ENCODE data around the gene GRK6. TPM values are rescaled to one million over a fixed set of nuclear protein-coding genes. Genes with fewer than 3 reads are reported as not detected.

GRK6 gene
- total and polyA plus RNA-seq, 9 of the 15 experiments (the other 6 are each of a cell fraction or from before 2014, with no cell fraction given): 0.63 to 122 (median 44.5) TPM

DNA sequence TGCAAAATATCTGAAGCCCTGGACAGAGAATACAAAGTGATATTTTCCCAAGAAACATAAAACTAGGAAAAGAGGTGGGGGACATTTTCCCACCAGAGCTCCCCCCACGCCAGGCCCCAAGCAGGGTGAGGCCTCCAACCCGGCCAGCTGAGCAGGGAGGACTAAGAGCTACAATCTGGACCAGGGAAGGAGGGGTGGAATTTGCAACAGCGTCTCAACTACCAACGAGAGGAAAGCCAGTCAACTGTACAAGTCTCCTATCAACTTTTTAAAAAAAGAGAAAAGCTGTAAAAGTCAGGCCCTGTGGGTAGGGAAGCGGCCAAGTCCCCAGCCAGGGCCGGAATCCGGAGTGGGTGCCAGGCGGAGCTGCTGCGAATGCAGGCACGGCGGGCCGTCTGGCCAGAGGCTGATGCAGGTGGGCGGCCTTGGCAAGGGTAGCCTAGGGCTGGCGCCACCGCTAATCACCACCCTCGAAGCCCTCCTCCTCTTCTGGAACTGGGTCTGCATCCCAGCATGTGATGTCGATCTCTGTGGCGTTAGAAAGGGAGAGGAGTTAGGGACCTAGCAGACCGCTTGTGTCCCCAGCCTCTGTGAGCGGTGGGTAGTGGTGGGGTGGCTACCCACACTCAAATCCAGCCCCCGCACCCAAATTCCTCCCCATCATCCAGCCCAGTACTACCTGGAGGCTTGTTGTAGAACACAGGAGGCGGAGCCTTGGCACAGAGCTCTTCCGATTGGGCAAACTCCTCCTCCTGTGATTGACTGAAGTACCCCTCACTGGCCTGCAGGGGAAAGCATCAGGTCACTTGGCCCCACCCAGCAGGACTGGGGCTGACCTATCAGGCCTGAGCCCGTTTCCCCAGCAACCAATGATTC, 30.7 kb downstream of the GRK6 start:
- H3K27ac ChIP-seq (ENCODE audit: extremely low read depth, low read depth, low read length): no peak overlapping the region
- H3K27me3 ChIP-seq (ENCODE audit: control insufficient read depth in 2 of 2, insufficient read depth in 2 of 2, low read length in 2 of 2): no peaks in the 10 kb centered on the region
- intact Hi-C loops (cut with micrococcal nuclease): loop anchor here (1.0 to 2.0 kb wide), 2 partner anchors 40 to 144 kb away; partner anchors contain the start of gene PDLIM7
- TF ChIP-seq TCF7 (IDR thresholded peaks at IDR 0.05; ENCODE audit: borderline replicate concordance) (no peak), IFI16 (CRISPR knock-in tag; IDR thresholded peaks at IDR 0.05) (no peak), KLF10 (CRISPR knock-in tag; IDR thresholded peaks at IDR 0.05) (no peak), ATF1 (CRISPR knock-in tag; IDR thresholded peaks at IDR 0.05) (no peak), ATF1 (tag; IDR thresholded peaks at IDR 0.05) (peak; percentile 37; the same call in 1 of the 2 replicates), SMARCB1 (IDR thresholded peaks at IDR 0.05; ENCODE audit: insufficient read length, low read depth) (no peak), ZC3H11A (IDR thresholded peaks at IDR 0.05; ENCODE audit: low read depth, low read length) (no peak), ZKSCAN3 (CRISPR knock-in tag; IDR thresholded peaks at IDR 0.05) (no peak), ZNF507 (tag; conservative IDR thresholded peaks at IDR 0.05) (no peak), ZNF561 (CRISPR knock-in tag; conservative IDR thresholded peaks at IDR 0.05) (no peak), PHF8 (IDR thresholded peaks at IDR 0.05; ENCODE audit: borderline replicate concordance, low read length) (no peak)
- TF ChIP-seq, protein P1, sequence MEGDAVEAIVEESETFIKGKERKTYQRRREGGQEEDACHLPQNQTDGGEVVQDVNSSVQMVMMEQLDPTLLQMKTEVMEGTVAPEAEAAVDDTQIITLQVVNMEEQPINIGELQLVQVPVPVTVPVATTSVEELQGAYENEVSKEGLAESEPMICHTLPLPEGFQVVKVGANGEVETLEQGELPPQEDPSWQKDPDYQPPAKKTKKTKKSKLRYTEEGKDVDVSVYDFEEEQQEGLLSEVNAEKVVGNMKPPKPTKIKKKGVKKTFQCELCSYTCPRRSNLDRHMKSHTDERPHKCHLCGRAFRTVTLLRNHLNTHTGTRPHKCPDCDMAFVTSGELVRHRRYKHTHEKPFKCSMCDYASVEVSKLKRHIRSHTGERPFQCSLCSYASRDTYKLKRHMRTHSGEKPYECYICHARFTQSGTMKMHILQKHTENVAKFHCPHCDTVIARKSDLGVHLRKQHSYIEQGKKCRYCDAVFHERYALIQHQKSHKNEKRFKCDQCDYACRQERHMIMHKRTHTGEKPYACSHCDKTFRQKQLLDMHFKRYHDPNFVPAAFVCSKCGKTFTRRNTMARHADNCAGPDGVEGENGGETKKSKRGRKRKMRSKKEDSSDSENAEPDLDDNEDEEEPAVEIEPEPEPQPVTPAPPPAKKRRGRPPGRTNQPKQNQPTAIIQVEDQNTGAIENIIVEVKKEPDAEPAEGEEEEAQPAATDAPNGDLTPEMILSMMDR (IDR thresholded peaks at IDR 0.05 in 2 of 3, conservative IDR thresholded peaks at IDR 0.05 in 1 of 3; ENCODE audit: insufficient read depth in 2 of 3, low read depth in 1 of 3, low read length in 3 of 3): peak; percentile 77 to 79 (median 79)
- TF ChIP-seq, protein P2, sequence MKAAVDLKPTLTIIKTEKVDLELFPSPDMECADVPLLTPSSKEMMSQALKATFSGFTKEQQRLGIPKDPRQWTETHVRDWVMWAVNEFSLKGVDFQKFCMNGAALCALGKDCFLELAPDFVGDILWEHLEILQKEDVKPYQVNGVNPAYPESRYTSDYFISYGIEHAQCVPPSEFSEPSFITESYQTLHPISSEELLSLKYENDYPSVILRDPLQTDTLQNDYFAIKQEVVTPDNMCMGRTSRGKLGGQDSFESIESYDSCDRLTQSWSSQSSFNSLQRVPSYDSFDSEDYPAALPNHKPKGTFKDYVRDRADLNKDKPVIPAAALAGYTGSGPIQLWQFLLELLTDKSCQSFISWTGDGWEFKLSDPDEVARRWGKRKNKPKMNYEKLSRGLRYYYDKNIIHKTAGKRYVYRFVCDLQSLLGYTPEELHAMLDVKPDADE (conservative IDR thresholded peaks at IDR 0.05; ENCODE audit: control insufficient read depth, low read depth, low read length): no peak
- TF ChIP-seq, protein P3, sequence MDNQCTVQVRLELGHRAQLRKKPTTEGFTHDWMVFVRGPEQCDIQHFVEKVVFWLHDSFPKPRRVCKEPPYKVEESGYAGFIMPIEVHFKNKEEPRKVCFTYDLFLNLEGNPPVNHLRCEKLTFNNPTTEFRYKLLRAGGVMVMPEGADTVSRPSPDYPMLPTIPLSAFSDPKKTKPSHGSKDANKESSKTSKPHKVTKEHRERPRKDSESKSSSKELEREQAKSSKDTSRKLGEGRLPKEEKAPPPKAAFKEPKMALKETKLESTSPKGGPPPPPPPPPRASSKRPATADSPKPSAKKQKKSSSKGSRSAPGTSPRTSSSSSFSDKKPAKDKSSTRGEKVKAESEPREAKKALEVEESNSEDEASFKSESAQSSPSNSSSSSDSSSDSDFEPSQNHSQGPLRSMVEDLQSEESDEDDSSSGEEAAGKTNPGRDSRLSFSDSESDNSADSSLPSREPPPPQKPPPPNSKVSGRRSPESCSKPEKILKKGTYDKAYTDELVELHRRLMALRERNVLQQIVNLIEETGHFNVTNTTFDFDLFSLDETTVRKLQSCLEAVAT (IDR thresholded peaks at IDR 0.05): no peak
- TF ChIP-seq, protein P4, sequence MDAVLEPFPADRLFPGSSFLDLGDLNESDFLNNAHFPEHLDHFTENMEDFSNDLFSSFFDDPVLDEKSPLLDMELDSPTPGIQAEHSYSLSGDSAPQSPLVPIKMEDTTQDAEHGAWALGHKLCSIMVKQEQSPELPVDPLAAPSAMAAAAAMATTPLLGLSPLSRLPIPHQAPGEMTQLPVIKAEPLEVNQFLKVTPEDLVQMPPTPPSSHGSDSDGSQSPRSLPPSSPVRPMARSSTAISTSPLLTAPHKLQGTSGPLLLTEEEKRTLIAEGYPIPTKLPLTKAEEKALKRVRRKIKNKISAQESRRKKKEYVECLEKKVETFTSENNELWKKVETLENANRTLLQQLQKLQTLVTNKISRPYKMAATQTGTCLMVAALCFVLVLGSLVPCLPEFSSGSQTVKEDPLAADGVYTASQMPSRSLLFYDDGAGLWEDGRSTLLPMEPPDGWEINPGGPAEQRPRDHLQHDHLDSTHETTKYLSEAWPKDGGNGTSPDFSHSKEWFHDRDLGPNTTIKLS (IDR thresholded peaks at IDR 0.05; ENCODE audit: borderline replicate concordance, low read depth): no peak

More for the DNA sequence above, 30.7 kb downstream of the GRK6 start:
- DNase-seq (ENCODE audit: extremely low read depth in 1 of 4, low spot score in 3 of 4): peak; percentile 92 to 98 (median 94)
- Histone ChIP-seq H3K9ac (ENCODE audit: insufficient read depth in 1 of 2, low read depth in 2 of 2, low read length in 2 of 2) (no peak overlapping the region), H3K9me1 (ENCODE audit: control insufficient read depth, insufficient read depth, low read length) (peaks cover 3% of the 10 kb centered on the region), H3K4me2 (ENCODE audit: insufficient read depth, low read length) (no peak overlapping the region), H4K20me1 (replicated peaks; ENCODE audit: control insufficient read depth, insufficient read depth, low read length) (peaks cover 16% of the 10 kb centered on the region), H3K4me1 (replicated peaks in 1 of 2; ENCODE audit: control insufficient read depth in 2 of 2, insufficient read depth in 2 of 2, low read length in 2 of 2) (peaks cover 0 to 68% of the 10 kb centered on the region in 2 experiments; a peak in 3 of 5 replicates), H3K79me2 (ENCODE audit: control insufficient read depth, insufficient read depth, low read length) (peaks cover 10% of the 10 kb centered on the region; the same call in 2 of the 3 replicates), H2AFZ (ENCODE audit: low read depth, low read length) (no peak overlapping the region), H3K9me3 (replicated peaks; ENCODE audit: control insufficient read depth, insufficient read depth, low read depth, low read length) (no peaks in the 10 kb centered on the region), H3K36me3 (ENCODE audit: control insufficient read depth, insufficient read depth, low read length) (peaks cover 39% of the 10 kb centered on the region; the same call in 1 of the 3 replicates), H3K4me3 (no peak overlapping the region)
- ChIA-PET POLR2A (interaction anchor here (0.6 to 1.2 kb wide), 15 partner anchors 9 to 344 kb away, joined by 3 to 10 read pairs (median 4); partner anchors contain the start of genes GRK6 and PRR7), CTCF (ENCODE audit: low intra/inter-chr PET ratio) (interaction anchor here (0.5 to 6.2 kb wide), 10 partner anchors 33 to 336 kb away, joined by 3 to 107 read pairs (median 4); partner anchors contain the start of gene MXD3)
- in situ Hi-C loops (cut with MboI): loop anchor here (10.0 kb wide), 1 partner anchor 342 kb away; no protein-coding TSS in a partner anchor
- peak; percentile 84 for ATAC-seq
- WGBS (ENCODE audit: insufficient coverage, low coverage, missing lambda C conversion rate): 71% methylated on average over 17 of the region's 24 CpGs
- BruUV-seq (replicated peaks): TSS peak; percentile 28
- peak; percentile 100 for FAIRE-seq

All from K562 (cell line).